ENCODE data around the gene ZNF599.

DNA sequence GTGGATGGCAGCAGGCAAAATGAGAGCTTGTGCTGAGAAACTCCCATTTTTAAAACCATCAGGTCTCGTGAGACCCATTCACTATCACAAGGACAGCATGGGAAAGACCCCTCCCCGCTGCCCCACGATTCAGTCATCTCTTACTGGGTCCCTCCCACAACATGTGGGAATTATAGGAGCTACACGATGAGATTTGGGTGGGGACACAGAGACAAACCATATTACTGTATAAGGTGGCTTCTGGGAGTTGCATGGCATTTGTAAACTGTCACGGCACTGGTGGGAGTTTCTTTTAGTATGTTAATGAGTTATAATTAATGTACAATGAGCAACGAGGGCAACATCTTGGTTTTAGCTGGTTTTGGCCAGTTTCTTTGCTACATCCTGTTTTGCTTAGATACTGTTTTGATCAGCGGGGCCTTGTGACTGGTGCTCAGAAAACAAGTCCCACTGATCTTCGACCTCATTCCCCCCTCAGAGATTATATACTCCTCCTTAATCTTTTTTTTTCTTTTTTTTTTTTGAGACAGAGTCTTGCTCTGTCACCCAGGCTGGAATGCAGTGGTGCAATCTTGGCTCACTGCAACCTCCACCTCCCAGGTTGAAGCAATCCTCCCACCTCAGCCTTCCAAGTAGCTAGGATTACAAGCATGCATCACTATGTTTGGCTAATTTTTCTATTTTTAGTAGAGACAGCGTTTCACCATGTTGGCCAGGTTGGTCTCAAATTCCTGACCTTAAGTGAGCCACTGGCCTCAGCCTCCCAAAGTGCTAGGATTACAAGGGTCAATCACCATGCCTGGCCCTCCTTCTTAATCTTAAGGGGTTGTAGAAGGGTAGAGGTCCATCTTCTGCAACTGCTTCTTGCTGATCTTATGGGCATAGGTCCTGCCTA lies 21.3 kb upstream of the ZNF599 start:
- TF ChIP-seq CTCF (conservative IDR thresholded peaks at IDR 0.05; ENCODE audit: low read length): no peak
- no peak for TF ChIP-seq EZH2phosphoT487 (IDR thresholded peaks at IDR 0.05; ENCODE audit: borderline replicate concordance)

Data from Loucy (cell line).